Measurements from ENCODE around the gene DNM3. TPM values are rescaled to one million over a fixed set of nuclear protein-coding genes. Genes with fewer than 3 reads are reported as not detected.
A peak's percentile ranks its signal among the peaks of the same experiment; 100 is the strongest.

DNM3 gene
- polyA plus RNA-seq, 1 donor (not counting 4 experiments of a cell fraction or from before 2014, with no cell fraction given): 2.0 TPM

DNA sequence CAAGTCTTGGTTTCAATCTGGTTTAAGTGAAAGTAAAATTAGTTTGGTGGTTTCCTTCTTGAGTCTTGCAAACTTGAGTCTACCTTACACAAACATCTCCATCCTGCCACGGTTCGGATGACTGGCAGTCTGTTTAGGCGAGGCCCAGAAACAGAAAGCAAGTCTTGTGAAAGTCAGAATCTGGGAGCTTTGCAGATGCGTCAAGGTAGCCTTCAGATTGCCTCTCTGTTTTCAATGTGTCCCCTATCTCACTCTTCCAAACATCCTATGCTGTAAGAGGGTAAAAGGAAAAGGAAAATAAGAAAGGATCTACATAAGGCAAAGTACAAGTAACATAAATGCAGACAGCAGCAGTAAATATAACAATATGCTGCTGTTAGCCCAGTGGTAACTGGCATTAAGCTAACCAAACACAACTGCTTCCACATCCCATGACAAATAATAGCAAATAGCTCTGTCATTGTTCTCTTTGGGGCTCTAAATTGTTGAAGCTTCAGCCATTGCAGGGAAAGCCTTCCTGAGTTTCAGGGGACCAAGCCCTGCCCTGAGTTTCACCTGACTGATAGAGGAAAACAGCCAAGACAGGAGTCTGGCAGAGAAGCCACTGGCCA lies 552.9 kb downstream of the DNM3 start:
- DNase-seq (ENCODE audit: low read depth, low spot score) (no peak), FAIRE-seq (no peak)
- H3K27me3 ChIP-seq (ENCODE audit: control insufficient read depth, extremely low read depth, insufficient read depth, low read length): no peaks in the 10 kb centered on the region
- H4K20me1 ChIP-seq (ENCODE audit: control insufficient read depth, extremely low read depth, insufficient read depth, low read length): no peaks in the 10 kb centered on the region
- TF ChIP-seq, protein P1, sequence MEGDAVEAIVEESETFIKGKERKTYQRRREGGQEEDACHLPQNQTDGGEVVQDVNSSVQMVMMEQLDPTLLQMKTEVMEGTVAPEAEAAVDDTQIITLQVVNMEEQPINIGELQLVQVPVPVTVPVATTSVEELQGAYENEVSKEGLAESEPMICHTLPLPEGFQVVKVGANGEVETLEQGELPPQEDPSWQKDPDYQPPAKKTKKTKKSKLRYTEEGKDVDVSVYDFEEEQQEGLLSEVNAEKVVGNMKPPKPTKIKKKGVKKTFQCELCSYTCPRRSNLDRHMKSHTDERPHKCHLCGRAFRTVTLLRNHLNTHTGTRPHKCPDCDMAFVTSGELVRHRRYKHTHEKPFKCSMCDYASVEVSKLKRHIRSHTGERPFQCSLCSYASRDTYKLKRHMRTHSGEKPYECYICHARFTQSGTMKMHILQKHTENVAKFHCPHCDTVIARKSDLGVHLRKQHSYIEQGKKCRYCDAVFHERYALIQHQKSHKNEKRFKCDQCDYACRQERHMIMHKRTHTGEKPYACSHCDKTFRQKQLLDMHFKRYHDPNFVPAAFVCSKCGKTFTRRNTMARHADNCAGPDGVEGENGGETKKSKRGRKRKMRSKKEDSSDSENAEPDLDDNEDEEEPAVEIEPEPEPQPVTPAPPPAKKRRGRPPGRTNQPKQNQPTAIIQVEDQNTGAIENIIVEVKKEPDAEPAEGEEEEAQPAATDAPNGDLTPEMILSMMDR (optimal IDR thresholded peaks at IDR 0.05 in 1 of 3, IDR thresholded peaks at IDR 0.05 in 1 of 3, conservative IDR thresholded peaks at IDR 0.05 in 1 of 3; ENCODE audit: extremely low read depth in 1 of 3, insufficient read depth in 2 of 3, low read length in 3 of 3): no peak
- TF ChIP-seq EZH2 (IDR thresholded peaks at IDR 0.05; ENCODE audit: low read length): no peak
- H3K79me2 ChIP-seq (ENCODE audit: control insufficient read depth, insufficient read depth, low read length): no peaks in the 10 kb centered on the region
- H3K9me3 ChIP-seq (ENCODE audit: control insufficient read depth, low read depth, low read length): no peaks in the 10 kb centered on the region
- H3K27ac ChIP-seq (ENCODE audit: control insufficient read depth, insufficient read depth, low read length): no peak overlapping the region
- no peak overlapping the region for H3K4me3 ChIP-seq (ENCODE audit: control insufficient read depth in 2 of 3, extremely low read depth in 1 of 3, insufficient read depth in 2 of 3, low read depth in 1 of 3, low read length in 3 of 3)
- H3K4me1 ChIP-seq (ENCODE audit: control insufficient read depth, extremely low read depth, insufficient read depth, low read length): peaks cover 27% of the 10 kb centered on the region
- dilution Hi-C loops (cut with MboI; ENCODE audit: extremely low pct_ligation_motif_present, low sequenced_read_pairs): no loop called here
- no peaks in the 10 kb centered on the region for H3K9me1 ChIP-seq (ENCODE audit: control insufficient read depth, extremely low read depth, insufficient read depth, low read length)
- H3K36me3 ChIP-seq (ENCODE audit: control insufficient read depth in 2 of 2, extremely low read depth in 1 of 2, insufficient read depth in 2 of 2, low read length in 2 of 2): no peaks in the 10 kb centered on the region
- no peak overlapping the region for H3K9ac ChIP-seq (ENCODE audit: control insufficient read depth, extremely low read depth, insufficient read depth, low read length)
- H3K4me2 ChIP-seq (ENCODE audit: control insufficient read depth, extremely low read depth, insufficient read depth, low read depth, low read length): peak overlapping the region; percentile 42
- peak overlapping the region; percentile 67 for H2AFZ ChIP-seq (ENCODE audit: control insufficient read depth, low read length)

DNA sequence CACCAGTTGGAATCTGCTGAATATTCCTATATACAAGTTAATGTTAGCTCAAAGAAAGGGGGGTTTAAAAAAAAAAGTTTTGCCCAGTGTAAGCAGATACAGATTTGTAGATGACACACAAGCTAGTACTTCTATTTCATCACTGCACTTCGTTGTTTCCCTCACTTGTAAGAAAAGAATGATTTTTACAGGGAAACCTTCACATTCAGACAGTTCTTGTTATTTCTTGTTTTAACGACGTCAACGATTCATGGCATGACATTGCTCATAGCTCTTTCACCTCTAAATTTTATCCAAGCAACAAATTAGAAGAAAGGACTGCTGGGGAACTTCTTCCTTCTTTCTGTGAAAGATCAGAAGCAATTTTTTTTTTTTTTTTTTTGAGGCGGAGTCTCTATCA lies 553.5 kb downstream of the DNM3 start:
- Histone ChIP-seq H2AFZ (ENCODE audit: control insufficient read depth, low read length) (no peak overlapping the region), H3K9me1 (ENCODE audit: control insufficient read depth, extremely low read depth, insufficient read depth, low read length) (no peaks in the 10 kb centered on the region), H3K4me1 (ENCODE audit: control insufficient read depth, extremely low read depth, insufficient read depth, low read length) (peaks cover 29% of the 10 kb centered on the region), H3K79me2 (ENCODE audit: control insufficient read depth, insufficient read depth, low read length) (no peaks in the 10 kb centered on the region), H3K9ac (ENCODE audit: control insufficient read depth, extremely low read depth, insufficient read depth, low read length) (no peak overlapping the region), H3K27ac (ENCODE audit: control insufficient read depth, insufficient read depth, low read length) (no peak overlapping the region), H3K36me3 (ENCODE audit: control insufficient read depth in 2 of 2, extremely low read depth in 1 of 2, insufficient read depth in 2 of 2, low read length in 2 of 2) (no peaks in the 10 kb centered on the region), H3K4me3 (ENCODE audit: control insufficient read depth in 2 of 3, extremely low read depth in 1 of 3, insufficient read depth in 2 of 3, low read depth in 1 of 3, low read length in 3 of 3) (no peak overlapping the region), H3K27me3 (ENCODE audit: control insufficient read depth, extremely low read depth, insufficient read depth, low read length) (no peaks in the 10 kb centered on the region), H3K4me2 (ENCODE audit: control insufficient read depth, extremely low read depth, insufficient read depth, low read depth, low read length) (no peak overlapping the region), H3K9me3 (ENCODE audit: control insufficient read depth, low read depth, low read length) (no peaks in the 10 kb centered on the region), H4K20me1 (ENCODE audit: control insufficient read depth, extremely low read depth, insufficient read depth, low read length) (no peaks in the 10 kb centered on the region)
- no peak for TF ChIP-seq EZH2 (IDR thresholded peaks at IDR 0.05; ENCODE audit: low read length)
- TF ChIP-seq, protein P1 (optimal IDR thresholded peaks at IDR 0.05 in 1 of 3, IDR thresholded peaks at IDR 0.05 in 1 of 3, conservative IDR thresholded peaks at IDR 0.05 in 1 of 3; ENCODE audit: extremely low read depth in 1 of 3, insufficient read depth in 2 of 3, low read length in 3 of 3): no peak
- dilution Hi-C loops (cut with MboI; ENCODE audit: extremely low pct_ligation_motif_present, low sequenced_read_pairs): no loop called here
- no peak for FAIRE-seq
- DNase-seq (ENCODE audit: low read depth, low spot score): no peak
